HepG2 (cell line): ENCODE data around the gene GNB3. TPM values are rescaled to one million over a fixed set of nuclear protein-coding genes. Genes with fewer than 3 reads are reported as not detected.
A peak's percentile ranks its signal among the peaks of the same experiment; 100 is the strongest.

ENCODE experiments used
- ARNT2 ChIP-seq: sonication (generic); formaldehyde crosslinking; IDR thresholded peaks from 2 replicates; pipeline ENCODE4 v1.8.0; 2022; ENCODE audit warnings: mild to moderate bottlenecking, low read depth, missing genetic modification reagents, moderate library complexity
- ATF1 ChIP-seq: IDR thresholded peaks from 2 replicates; pipeline ENCODE4 v1.6.1; 2016; ENCODE audit warnings: mild to moderate bottlenecking, control low read depth
- CBX2 ChIP-seq, 2 experiments: fragments of 200-600 bp in 1 of 2; sonication (generic); formaldehyde crosslinking in 1 of 2; IDR thresholded peaks; 2 replicates each; pipeline versions ENCODE4 v1.7.0 to v1.8.1; 2018 to 2022; ENCODE audit warnings: low read depth in 2 of 2, low read length in 1 of 2, mild to moderate bottlenecking in 1 of 2, missing genetic modification reagents in 1 of 2
- MBD4 ChIP-seq: IDR thresholded peaks from 2 replicates; pipeline ENCODE4 v1.6.1; 2012; ENCODE audit warnings: low read length, inconsistent platforms, borderline replicate concordance
- REXO4 ChIP-seq: sonication (generic); formaldehyde crosslinking; IDR thresholded peaks from 2 replicates; pipeline ENCODE4 v1.8.0; 2022; ENCODE audit warnings: missing genetic modification reagents, mild to moderate bottlenecking, borderline replicate concordance
- RFX3 ChIP-seq: IDR thresholded peaks from 2 replicates; pipeline ENCODE4 v1.6.1; 2016; ENCODE audit warnings: missing biosample characterization, missing genetic modification reagents
- SMARCE1 ChIP-seq: fragments of 450-650 bp; IDR thresholded peaks from 2 replicates; pipeline ENCODE4 v1.6.1; 2017; ENCODE audit warnings: borderline replicate concordance
- SRSF9 ChIP-seq: fragments of 200-400 bp; formaldehyde crosslinking; IDR thresholded peaks from 2 replicates; pipeline ENCODE4 v1.6.1; 2018; ENCODE audit warnings: borderline replicate concordance, mild to moderate bottlenecking, low read depth, low read length; ENCODE audit not compliant: insufficient read depth, poor library complexity, severe bottlenecking
- TCF7 ChIP-seq: sonication (generic); IDR thresholded peaks from 2 replicates; pipeline ENCODE4 v1.6.1; 2016; ENCODE audit warnings: antibody characterized with exemption, low read depth
- ZFYVE20 ChIP-seq: sonication (generic); formaldehyde crosslinking; IDR thresholded peaks from 2 replicates; pipeline ENCODE4 v1.8.0; 2023; ENCODE audit warnings: low read depth, mild to moderate bottlenecking, moderate library complexity, missing genetic modification reagents, borderline replicate concordance
- ZKSCAN1 ChIP-seq: fragments of 150-350 bp; IDR thresholded peaks from 2 replicates; pipeline ENCODE4 v1.6.1; 2014; ENCODE audit warnings: low read length
- ZNF124 ChIP-seq: sonication (generic); formaldehyde crosslinking; IDR thresholded peaks from 2 replicates; pipeline ENCODE4 v1.4.0; 2020; ENCODE audit warnings: missing genetic modification reagents
- ZNF207 ChIP-seq: fragments of 450-650 bp; IDR thresholded peaks from 2 replicates; pipeline ENCODE4 v1.6.1; 2016; ENCODE audit warnings: antibody characterized with exemption, borderline replicate concordance
- ZNF549 ChIP-seq: sonication (generic); formaldehyde crosslinking; IDR thresholded peaks from 2 replicates; pipeline ENCODE4 v1.5.0; 2020; ENCODE audit warnings: missing genetic modification reagents
- ZNF646 ChIP-seq: sonication (generic); formaldehyde crosslinking; IDR thresholded peaks from 2 replicates; pipeline ENCODE4 v1.9.0; 2021; ENCODE audit warnings: mild to moderate bottlenecking, missing genetic modification reagents
- polyA plus RNA-seq, 8 experiments: library from polyadenylated mRNA; depleted of rRNA in 3 of 8; stranded (reverse) in 7 of 8; unstranded in 1 of 8; fragments of >200 nt; fragmentation: Illumina TruSeq in 4 of 8; extraction: Trizol in 4 of 8; gene quantifications; 2 replicates each; pipeline versions ENCODE4 v1.2.1 to v1.2.3, GENCODE V29; 2011 to 2016; ENCODE audit warnings: low read depth in 4 of 8, missing spikeins in 1 of 8, mixed read lengths in 1 of 8; ENCODE audit not compliant: insufficient read depth in 1 of 8
- total RNA-seq, 5 experiments: library from RNA; depleted of rRNA; stranded (reverse); fragments of >200 nt; fragmentation: Illumina TruSeq; extraction: Trizol; gene quantifications; 2 replicates each; pipeline ENCODE4 v1.2.3, GENCODE V29; 2016; ENCODE audit warnings: low read depth in 1 of 5
- TF ChIP-seq, protein P1 (sequence below): sonication (generic); formaldehyde crosslinking; IDR thresholded peaks from 2 replicates; pipeline ENCODE4 v1.4.0; 2020; ENCODE audit warnings: mild to moderate bottlenecking, missing genetic modification reagents
- TF ChIP-seq, protein P2 (sequence below): sonication (generic); formaldehyde crosslinking; IDR thresholded peaks from 2 replicates; pipeline ENCODE4 v1.4.0; 2020; ENCODE audit warnings: missing genetic modification reagents, borderline replicate concordance

Gene GNB3
- total and polyA plus RNA-seq, 2 of the 13 experiments (the other 11 are each of a cell fraction or from before 2014, with no cell fraction given), result 1.3 to 3.6 TPM

DNA sequence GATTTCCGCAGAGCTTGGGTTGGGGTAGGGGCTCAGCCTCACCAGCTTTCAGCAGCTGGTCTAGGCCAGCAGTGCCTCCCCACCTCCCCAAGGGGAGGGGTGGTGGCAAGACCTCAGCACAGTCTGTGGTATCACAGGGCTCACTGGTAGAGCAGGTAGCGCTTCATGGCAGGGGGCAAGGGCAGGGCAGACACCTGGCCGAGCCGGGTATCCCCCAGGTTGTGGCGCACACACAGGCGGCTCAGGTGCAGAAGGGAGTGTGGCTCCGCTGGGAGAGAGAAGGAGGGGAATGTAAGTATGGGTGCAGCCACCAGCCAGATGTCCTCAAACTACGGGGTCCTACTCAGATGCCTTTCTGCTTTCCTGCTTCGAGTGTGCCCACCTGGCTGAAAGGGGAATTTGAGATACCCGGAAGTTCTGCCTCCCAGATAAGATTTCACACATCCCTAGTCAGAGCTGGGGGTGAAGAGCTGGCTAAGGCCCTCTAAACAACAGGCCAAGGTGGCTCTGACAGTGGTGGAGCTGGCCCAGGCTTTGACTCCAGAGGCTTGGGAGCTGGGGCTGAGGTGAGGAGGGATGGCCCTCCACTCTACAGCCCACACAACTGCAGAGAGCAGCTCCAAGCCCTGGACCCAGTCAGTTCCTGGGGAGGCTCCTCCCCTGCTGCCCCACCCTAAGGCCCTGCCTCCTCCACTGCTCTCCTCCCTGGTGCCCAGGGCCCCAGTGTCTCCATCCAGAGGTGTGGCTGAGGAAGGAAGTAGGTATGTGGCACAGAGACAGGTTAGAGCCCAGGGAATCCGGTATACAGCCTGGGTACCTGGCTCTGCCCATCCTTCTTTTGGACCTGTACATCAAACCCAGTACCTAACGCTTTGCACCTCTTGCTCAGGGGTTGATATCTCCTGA, 30.6 kb downstream of the GNB3 start (continued):
- TF ChIP-seq ZNF646 (CRISPR knock-in tag), result no peak
- no peak for TF ChIP-seq ZFYVE20
- TF ChIP-seq MBD4, result 0 out of 2 replicates have a peak, but pooled peaks have one; percentile 34
- TF ChIP-seq ATF1, result no peak
- TF ChIP-seq, protein P1, sequence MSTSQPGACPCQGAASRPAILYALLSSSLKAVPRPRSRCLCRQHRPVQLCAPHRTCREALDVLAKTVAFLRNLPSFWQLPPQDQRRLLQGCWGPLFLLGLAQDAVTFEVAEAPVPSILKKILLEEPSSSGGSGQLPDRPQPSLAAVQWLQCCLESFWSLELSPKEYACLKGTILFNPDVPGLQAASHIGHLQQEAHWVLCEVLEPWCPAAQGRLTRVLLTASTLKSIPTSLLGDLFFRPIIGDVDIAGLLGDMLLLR (CRISPR knock-in tag), result no peak
- 0 out of 2 replicates have a peak, but pooled peaks have one; percentile 18 for TF ChIP-seq ARNT2 (CRISPR knock-in tag)
- TF ChIP-seq ZNF124 (CRISPR knock-in tag), result no peak
- no peak for TF ChIP-seq ZKSCAN1
- no peak for TF ChIP-seq SMARCE1
- no peak for TF ChIP-seq CBX2 (IDR thresholded peaks at IDR 0.05; ENCODE audit: low read depth, low read length)
- TF ChIP-seq CBX2 (CRISPR knock-in tag; IDR thresholded peaks at IDR 0.05; ENCODE audit: low read depth), result no peak
- no peak for TF ChIP-seq REXO4 (CRISPR knock-in tag)
- no peak for TF ChIP-seq SRSF9
- no peak for TF ChIP-seq RFX3 (CRISPR knock-in tag)
- TF ChIP-seq ZNF549 (CRISPR knock-in tag), result no peak
- no peak for TF ChIP-seq ZNF207
- TF ChIP-seq, protein P2, sequence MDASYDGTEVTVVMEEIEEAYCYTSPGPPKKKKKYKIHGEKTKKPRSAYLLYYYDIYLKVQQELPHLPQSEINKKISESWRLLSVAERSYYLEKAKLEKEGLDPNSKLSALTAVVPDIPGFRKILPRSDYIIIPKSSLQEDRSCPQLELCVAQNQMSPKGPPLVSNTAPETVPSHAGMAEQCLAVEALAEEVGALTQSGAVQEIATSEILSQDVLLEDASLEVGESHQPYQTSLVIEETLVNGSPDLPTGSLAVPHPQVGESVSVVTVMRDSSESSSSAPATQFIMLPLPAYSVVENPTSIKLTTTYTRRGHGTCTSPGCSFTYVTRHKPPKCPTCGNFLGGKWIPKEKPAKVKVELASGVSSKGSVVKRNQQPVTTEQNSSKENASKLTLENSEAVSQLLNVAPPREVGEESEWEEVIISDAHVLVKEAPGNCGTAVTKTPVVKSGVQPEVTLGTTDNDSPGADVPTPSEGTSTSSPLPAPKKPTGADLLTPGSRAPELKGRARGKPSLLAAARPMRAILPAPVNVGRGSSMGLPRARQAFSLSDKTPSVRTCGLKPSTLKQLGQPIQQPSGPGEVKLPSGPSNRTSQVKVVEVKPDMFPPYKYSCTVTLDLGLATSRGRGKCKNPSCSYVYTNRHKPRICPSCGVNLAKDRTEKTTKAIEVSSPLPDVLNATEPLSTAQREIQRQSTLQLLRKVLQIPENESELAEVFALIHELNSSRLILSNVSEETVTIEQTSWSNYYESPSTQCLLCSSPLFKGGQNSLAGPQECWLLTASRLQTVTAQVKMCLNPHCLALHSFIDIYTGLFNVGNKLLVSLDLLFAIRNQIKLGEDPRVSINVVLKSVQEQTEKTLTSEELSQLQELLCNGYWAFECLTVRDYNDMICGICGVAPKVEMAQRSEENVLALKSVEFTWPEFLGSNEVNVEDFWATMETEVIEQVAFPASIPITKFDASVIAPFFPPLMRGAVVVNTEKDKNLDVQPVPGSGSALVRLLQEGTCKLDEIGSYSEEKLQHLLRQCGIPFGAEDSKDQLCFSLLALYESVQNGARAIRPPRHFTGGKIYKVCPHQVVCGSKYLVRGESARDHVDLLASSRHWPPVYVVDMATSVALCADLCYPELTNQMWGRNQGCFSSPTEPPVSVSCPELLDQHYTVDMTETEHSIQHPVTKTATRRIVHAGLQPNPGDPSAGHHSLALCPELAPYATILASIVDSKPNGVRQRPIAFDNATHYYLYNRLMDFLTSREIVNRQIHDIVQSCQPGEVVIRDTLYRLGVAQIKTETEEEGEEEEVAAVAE (CRISPR knock-in tag), result 0 out of 2 replicates have a peak, but pooled peaks have one; percentile 16
- TF ChIP-seq TCF7, result no peak
